HUES48 (cell line): ENCODE data around the gene METAP1D.

Experiments used
- H3K27ac ChIP-seq: one replicate; pipeline ENCODE4 v1.7.0; 2013; ENCODE audit warnings: low read depth, low read length, inconsistent platforms
- H3K27me3 ChIP-seq: 2 replicates; pipeline ENCODE4 v1.6.1; 2013; ENCODE audit warnings: mild to moderate bottlenecking, low read length; ENCODE audit not compliant: control insufficient read depth, insufficient read depth
- H3K36me3 ChIP-seq: 2 replicates; pipeline ENCODE4 v1.6.1; 2013; ENCODE audit warnings: low read length; ENCODE audit not compliant: control insufficient read depth, insufficient read depth
- H3K4me1 ChIP-seq: 2 replicates; pipeline ENCODE4 v1.6.1; 2013; ENCODE audit warnings: mild to moderate bottlenecking, low read length; ENCODE audit not compliant: control insufficient read depth, insufficient read depth
- H3K4me3 ChIP-seq: 2 replicates; pipeline ENCODE4 v1.5.1; 2013; ENCODE audit warnings: mild to moderate bottlenecking, low read depth, low read length
- H3K9ac ChIP-seq: 2 replicates; pipeline ENCODE4 v1.6.1; 2013; ENCODE audit warnings: mild to moderate bottlenecking, low read depth, low read length, moderate library complexity
- H3K9me3 ChIP-seq: 2 replicates; pipeline ENCODE4 v1.6.1; 2013; ENCODE audit warnings: low read length; ENCODE audit not compliant: control insufficient read depth, insufficient read depth

Gene METAP1D

DNA sequence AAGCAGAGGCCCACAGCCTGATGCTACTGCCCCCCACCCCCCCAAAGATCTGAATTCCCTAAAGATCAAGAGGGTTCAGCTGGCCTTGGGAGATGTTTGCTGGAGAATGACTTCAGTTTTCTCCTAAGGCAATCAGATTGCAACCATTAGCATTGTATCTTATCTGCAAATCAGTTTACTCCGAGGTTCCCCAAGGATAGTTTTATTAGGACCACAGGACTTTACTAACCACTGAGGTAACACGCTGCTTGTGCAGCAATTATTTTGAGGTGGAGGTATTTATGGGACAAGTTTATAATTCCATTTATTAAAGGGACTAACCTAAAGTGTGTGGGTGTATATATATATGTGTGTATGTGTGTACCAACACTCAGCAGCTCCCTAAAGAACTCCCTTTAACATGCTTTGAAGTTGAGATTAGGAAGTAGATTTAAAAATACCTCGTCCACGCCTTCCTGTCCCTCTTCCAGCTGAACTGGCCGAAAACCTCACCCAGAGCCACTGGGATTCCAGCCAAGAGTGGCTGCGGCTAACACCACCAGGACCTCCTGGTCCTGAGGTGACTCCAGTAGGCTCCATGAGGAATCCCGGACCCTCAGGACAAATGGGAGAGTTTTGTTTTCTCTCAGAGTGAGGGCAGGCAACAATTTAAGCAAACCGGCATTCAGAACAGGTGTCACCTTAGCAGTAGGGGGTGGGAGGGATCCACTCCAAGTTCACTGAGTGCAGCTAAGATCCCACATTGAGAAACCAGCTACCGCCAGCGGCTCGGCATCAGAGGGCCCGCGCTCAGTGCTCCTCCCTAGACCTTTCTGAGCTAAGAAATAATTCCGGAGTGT, 82.6 kb downstream of the METAP1D start:
- H3K9ac ChIP-seq, result no peak overlapping the region
- H3K4me1 ChIP-seq, result peaks cover 51% of the 10 kb centered on the region
- no peak overlapping the region for H3K27ac ChIP-seq
- H3K27me3 ChIP-seq, result peaks cover 100% of the 10 kb centered on the region
- no peaks in the 10 kb centered on the region for H3K36me3 ChIP-seq
- no peaks in the 10 kb centered on the region for H3K9me3 ChIP-seq
- no peak overlapping the region for H3K4me3 ChIP-seq

DNA sequence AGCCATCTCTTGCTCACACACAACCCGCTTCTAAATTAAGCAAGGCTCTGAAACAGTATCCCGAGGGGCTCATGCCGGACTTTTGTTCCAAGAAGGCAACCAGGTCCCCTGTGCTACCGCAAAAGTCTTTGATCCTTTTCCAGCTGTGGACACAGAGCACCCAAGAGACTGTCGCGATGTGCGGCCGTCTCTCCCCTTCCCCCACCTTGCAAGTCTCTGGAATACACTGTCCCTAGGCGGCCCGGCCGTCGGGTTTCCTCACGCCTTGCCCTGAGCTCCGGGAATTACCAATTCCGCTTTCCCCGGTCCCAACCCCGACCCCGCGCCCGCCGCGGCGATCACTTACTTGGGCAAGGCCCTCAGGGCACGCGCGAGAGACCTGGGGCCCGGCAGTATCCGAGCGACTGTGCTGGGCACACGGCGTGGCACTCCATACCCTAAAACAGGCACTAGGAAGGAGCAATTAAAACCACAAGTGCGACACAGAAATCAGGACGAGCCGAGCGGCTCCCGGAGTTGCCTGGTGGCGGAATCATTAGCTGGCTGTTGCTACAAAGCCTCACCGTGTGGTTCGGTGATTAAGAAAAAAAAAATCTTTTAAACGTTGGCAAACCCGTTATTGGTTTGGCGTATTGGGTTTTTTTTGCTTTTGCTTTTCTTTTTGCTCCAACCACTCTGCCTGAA, 83.3 kb downstream of the METAP1D start:
- no peak overlapping the region for H3K4me3 ChIP-seq
- no peak overlapping the region for H3K27ac ChIP-seq
- H3K4me1 ChIP-seq, result peaks cover 58% of the 10 kb centered on the region
- H3K9ac ChIP-seq, result no peak overlapping the region
- peaks cover 100% of the 10 kb centered on the region for H3K27me3 ChIP-seq
- H3K9me3 ChIP-seq, result no peaks in the 10 kb centered on the region
- no peaks in the 10 kb centered on the region for H3K36me3 ChIP-seq

DNA sequence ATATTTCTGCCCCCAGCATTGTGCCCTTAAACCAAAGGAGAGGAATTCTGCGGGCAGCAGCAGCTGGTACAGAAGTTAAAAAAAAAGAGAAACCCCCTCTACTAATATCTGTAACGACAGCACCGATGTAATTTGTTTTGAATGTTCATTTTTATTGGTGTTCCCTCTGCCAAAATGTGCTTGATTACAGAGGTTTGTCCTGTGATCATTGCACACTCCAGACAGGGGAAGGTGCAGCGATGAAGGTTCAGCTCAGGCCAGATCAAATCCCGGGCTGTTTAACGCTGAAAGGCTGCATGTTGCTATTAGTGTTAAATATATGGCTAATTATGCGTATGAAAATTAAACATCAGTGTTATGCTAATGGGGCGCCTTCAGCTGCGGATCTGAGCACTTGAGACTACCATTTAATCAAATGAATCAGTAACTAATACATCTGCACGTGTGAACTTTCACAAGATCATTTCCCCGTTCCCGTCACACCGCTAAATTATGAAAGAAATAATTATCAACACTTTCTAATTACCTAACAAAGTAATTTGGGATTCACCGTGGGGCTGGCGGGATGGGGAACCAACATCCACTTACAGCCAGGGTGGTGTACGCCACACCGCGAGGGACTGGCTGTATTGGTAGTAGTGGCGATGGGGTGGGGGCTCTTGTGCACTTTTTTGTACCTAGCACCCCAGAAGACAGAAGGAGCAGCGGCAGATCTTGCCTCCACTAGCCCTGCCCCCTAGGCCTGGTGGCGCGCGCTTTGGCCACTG, 84.1 kb downstream of the METAP1D start:
- H3K27me3 ChIP-seq, result peaks cover 100% of the 10 kb centered on the region
- peaks cover 64% of the 10 kb centered on the region for H3K4me1 ChIP-seq
- H3K4me3 ChIP-seq, result peak overlapping the region; percentile 56; the same call in 1 of the 2 replicates
- no peak overlapping the region for H3K27ac ChIP-seq
- no peaks in the 10 kb centered on the region for H3K9me3 ChIP-seq
- H3K9ac ChIP-seq, result no peak overlapping the region
- H3K36me3 ChIP-seq, result no peaks in the 10 kb centered on the region

DNA sequence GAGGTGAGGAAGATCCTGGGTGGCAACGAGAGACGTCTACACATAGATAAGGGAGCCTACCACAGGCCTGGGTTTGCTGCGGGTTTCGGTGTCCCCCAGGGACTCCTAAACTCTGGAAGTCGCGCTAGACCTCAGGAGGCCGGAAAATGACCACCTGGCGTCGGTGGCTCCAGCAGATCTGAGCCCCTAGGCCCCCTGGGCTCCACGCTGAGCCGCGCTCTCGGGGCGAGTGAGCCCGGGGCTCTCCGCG, 84.6 kb downstream of the METAP1D start:
- H3K4me3 ChIP-seq, result peak overlapping the region; percentile 56
- H3K9ac ChIP-seq, result no peak overlapping the region
- H3K36me3 ChIP-seq, result no peaks in the 10 kb centered on the region
- H3K27ac ChIP-seq, result no peak overlapping the region
- H3K27me3 ChIP-seq, result peaks cover 100% of the 10 kb centered on the region
- peaks cover 64% of the 10 kb centered on the region for H3K4me1 ChIP-seq
- no peaks in the 10 kb centered on the region for H3K9me3 ChIP-seq

DNA sequence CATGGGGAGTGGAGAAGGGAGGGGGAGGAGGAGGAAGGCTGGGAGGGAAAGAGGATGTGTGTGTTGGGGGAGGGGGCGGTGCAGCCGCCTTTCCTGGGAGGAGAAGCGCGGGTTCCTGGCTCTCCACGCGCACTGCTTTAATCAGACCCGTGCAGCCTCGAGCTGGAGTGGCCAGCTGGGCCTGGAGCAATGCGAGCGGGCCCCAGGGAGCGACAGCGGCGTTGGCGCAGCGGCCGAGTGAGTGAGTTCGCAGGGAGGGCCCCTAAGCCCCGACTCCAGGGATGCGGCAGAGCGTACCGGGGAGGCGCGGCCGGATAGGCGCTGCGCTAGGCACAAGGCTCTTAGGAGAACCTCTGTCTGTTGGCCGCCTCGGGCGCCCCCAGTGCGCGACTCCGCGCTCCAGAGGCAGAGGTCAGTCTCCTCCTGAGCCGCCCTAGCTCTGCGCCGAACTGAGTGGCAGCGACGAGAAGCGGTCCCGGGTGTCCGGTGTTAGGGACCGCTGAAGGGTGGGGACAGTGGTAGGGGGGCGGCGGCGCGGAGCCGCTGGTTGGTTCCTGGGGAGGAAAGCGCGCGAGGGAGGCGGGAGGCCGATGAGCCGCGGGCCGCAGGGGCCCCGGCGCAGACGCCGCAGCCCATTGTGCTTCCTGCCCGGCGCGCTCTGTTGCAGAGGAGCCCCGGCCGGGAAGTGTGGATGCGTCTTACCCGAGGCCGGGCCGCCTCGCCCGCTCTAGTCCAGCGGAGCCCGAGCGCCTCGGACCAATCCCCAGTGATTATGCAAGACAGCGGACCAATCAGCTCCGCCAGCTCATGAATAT, 85.1 kb downstream of the METAP1D start:
- no peaks in the 10 kb centered on the region for H3K36me3 ChIP-seq
- no peak overlapping the region for H3K27ac ChIP-seq
- H3K4me1 ChIP-seq, result peaks cover 64% of the 10 kb centered on the region
- H3K4me3 ChIP-seq, result peak overlapping the region; percentile 56
- H3K27me3 ChIP-seq, result peaks cover 100% of the 10 kb centered on the region
- H3K9me3 ChIP-seq, result no peaks in the 10 kb centered on the region
- H3K9ac ChIP-seq, result no peak overlapping the region

DNA sequence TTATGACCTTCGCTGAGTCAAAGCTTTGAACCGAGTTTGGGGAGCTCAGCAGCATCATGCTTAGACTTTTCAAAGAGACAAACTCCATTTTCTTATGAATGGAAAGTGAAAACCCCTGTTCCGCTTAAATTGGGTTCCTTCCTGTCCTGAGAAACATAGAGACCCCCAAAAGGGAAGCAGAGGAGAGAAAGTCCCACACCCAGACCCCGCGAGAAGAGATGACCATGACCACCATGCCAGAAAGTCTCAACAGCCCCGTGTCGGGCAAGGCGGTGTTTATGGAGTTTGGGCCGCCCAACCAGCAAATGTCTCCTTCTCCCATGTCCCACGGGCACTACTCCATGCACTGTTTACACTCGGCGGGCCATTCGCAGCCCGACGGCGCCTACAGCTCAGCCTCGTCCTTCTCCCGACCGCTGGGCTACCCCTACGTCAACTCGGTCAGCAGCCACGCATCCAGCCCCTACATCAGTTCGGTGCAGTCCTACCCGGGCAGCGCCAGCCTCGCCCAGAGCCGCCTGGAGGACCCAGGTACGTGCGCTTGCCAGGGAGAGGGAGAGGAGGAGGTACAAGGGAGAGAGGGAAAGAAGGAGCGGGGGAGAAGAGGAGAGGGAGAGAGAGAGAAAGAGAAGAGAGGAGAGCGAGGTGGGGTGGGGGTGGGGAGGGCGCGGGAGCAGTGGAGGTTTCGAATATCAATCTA, 85.9 kb downstream of the METAP1D start, which contains the start of gene DLX1:
DLX1 (plus strand) TSS at position 48 of the 700 bp plus-strand sequence; CDS start at position 219, 171 bp downstream.
- Histone ChIP-seq H3K9ac (no peak within 1 kb of the TSS), H3K27ac (no peak within 1 kb of the TSS), H3K27me3 (peaks cover 100% of the 10 kb centered on the region), H3K36me3 (no peaks in the 10 kb centered on the region), H3K9me3 (no peaks in the 10 kb centered on the region), H3K4me1 (peaks cover 61% of the 10 kb centered on the region), H3K4me3 (peak within 1 kb of the TSS; percentile 56)

DNA sequence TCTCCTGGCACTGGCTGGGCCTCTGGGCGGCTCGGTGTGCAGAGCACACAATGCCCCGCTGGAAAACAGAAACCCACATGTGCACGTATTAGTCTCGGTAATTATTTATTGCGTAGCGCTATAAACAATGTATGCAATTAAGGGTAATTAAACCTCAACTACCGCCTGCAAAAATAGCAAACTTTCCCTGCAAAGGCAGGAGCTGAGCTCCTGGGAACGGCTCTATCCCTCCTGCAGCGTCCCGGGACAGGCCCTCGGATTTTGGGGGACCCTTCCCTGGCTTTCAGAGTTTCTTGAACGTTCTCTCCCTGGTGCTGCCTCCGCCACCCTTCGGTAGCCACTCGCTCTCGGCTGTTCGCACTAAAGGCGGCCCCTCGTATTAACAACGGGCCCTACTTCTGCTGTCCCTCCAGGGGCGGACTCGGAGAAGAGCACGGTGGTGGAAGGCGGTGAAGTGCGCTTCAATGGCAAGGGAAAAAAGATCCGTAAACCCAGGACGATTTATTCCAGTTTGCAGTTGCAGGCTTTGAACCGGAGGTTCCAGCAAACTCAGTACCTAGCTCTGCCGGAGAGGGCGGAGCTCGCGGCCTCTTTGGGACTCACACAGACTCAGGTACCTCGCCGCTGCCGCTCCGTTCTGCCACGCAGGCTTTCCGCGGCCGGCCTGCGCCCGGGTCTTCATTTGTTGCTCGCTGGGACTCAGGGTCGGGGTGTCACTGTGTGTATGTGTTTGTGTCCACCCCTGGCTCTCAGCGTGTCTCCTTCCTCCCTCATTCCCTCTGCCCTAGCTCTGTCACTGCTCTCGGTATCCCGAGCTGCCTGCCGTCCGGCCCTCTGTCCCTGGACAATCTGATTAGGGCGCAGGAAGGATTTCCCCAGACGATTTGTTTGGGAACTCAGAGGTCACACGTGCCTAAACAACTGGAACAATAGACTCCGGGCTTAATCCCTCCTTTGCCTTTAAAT, 86.8 kb downstream of the METAP1D start:
- no peak overlapping the region for H3K9ac ChIP-seq
- peaks cover 59% of the 10 kb centered on the region for H3K4me1 ChIP-seq
- no peak overlapping the region for H3K27ac ChIP-seq
- H3K4me3 ChIP-seq, result peak overlapping the region; percentile 56
- H3K27me3 ChIP-seq, result peaks cover 100% of the 10 kb centered on the region
- no peaks in the 10 kb centered on the region for H3K9me3 ChIP-seq
- no peaks in the 10 kb centered on the region for H3K36me3 ChIP-seq

DNA sequence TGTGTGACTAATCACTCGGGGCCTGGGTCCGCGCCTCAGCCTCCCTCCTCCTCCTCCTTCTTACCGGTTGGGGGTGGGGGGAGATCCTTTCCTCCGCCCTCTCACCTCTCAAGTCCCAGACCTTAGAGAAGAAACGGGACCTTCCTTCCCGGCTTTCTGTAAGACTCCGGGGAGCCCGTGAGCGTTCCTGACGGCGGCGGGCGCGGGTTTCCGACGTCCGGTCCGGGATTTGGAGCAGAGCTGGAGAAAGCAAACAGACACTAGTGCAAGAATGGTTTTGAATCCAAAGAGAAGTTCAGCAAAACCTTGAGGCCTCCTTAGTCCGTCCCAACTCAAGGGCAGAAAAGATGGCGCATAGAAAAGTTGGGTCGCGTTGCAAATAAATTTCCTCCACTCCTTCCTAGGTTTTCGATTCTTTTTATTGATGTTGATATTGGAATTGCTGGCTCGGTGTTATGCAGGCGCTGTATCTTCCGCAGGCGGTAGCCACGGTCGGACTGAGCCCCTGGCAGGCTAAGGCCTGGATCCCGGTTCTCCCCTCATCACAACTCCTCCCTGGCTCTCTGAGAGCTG, 87.5 kb downstream of the METAP1D start:
- no peak overlapping the region for H3K27ac ChIP-seq
- no peaks in the 10 kb centered on the region for H3K9me3 ChIP-seq
- no peaks in the 10 kb centered on the region for H3K36me3 ChIP-seq
- H3K9ac ChIP-seq, result no peak overlapping the region
- peaks cover 100% of the 10 kb centered on the region for H3K27me3 ChIP-seq
- H3K4me3 ChIP-seq, result peak overlapping the region; percentile 42
- H3K4me1 ChIP-seq, result peaks cover 55% of the 10 kb centered on the region

DNA sequence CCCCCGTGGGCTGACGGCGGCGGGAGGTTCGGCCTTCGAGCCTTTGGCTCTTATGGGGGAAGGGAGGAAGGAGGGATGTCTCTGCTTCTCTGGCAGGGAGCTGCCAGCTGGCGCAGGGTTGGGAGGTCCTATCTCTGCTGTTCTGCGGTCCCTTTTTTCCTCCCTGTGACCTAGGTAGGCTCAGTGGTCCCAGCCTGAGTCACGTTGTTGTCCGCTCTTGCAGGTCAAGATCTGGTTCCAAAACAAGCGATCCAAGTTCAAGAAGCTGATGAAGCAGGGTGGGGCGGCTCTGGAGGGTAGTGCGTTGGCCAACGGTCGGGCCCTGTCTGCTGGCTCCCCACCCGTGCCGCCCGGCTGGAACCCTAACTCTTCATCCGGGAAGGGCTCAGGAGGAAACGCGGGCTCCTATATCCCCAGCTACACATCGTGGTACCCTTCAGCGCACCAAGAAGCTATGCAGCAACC, 88.1 kb downstream of the METAP1D start:
- Histone ChIP-seq H3K27ac (no peak overlapping the region), H3K27me3 (peaks cover 100% of the 10 kb centered on the region), H3K36me3 (no peaks in the 10 kb centered on the region), H3K9me3 (no peaks in the 10 kb centered on the region), H3K4me3 (peak overlapping the region; percentile 42), H3K9ac (no peak overlapping the region), H3K4me1 (peaks cover 50% of the 10 kb centered on the region)
